Adrenal gland (tissue), 5 donors: ENCODE results near the gene TM2D1.

ENCODE experiments used
- POLR2A ChIP-seq, 2 donors: fragments of 450-650 bp; IDR thresholded peaks; one replicate each; pipeline ENCODE4 v1.6.1; 2017; ENCODE audit warnings: antibody characterized with exemption in 2 of 2, mild to moderate bottlenecking in 2 of 2, moderate library complexity in 1 of 2
- TF ChIP-seq, protein P1 (sequence below), 6 experiments: fragments of 450-650 bp in 4 of 6; fragments of 200-600 bp in 2 of 6; sonication (generic) in 1 of 6; IDR thresholded peaks; 1 replicate in 5 of 6; 2 replicates in 1 of 6; pipeline versions ENCODE4 v1.5.1 to v1.8.0; 2016 to 2021; ENCODE audit warnings: antibody characterized with exemption in 6 of 6, mild to moderate bottlenecking in 2 of 6, moderate library complexity in 1 of 6
- donor health status: DM: no; HTN: no; CAD: no.

DNA sequence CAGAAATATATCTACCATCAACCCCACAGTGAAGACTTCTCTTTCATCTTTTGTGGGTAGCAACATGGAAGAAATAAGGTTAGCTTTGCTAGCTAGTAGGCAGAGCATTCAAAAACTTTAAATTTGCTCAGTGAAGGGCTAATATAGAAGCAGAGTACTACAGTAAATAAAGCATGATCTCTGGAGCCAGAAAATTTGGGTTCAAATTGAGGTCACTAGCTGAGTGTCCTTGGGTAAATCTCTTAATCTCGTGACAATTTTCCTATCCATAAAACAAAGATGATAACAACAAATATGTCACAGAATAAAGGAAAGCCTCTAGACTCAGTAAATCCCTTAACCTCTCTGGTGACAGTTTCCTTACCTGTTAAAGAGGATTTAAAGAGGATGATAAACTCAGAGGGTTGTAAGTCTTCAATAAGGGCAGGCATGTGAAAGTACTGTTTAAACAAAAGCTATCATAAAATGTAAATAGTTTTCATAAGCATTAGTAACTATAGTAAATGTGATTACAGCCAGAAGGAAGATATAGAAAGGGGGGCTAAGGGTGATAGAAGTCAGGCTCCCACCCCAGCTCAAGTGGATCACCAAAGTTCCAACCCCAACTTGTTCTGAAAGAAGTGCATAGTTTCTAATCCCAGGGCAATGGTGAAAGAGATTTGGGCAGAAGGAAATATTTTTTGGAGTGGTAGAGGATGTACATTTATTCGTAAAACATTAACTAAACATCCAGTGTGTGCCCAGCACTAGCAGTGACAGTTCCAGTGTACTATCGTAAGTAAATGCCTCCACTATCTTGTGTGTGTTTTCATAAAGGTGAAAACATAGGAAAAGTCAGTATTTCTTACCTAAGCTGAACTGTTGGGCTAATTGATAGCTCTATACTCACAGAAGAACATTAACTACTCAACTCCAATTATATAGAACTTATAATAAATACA, 24.8 kb downstream of the TM2D1 start:
- TF ChIP-seq, protein P1, sequence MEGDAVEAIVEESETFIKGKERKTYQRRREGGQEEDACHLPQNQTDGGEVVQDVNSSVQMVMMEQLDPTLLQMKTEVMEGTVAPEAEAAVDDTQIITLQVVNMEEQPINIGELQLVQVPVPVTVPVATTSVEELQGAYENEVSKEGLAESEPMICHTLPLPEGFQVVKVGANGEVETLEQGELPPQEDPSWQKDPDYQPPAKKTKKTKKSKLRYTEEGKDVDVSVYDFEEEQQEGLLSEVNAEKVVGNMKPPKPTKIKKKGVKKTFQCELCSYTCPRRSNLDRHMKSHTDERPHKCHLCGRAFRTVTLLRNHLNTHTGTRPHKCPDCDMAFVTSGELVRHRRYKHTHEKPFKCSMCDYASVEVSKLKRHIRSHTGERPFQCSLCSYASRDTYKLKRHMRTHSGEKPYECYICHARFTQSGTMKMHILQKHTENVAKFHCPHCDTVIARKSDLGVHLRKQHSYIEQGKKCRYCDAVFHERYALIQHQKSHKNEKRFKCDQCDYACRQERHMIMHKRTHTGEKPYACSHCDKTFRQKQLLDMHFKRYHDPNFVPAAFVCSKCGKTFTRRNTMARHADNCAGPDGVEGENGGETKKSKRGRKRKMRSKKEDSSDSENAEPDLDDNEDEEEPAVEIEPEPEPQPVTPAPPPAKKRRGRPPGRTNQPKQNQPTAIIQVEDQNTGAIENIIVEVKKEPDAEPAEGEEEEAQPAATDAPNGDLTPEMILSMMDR (IDR thresholded peaks at IDR 0.05), result no peak
- TF ChIP-seq POLR2A (IDR thresholded peaks at IDR 0.05), result no peak
